Heart left ventricle (tissue), 16 donors: ENCODE data around the gene CPN1. TPM values are rescaled to one million over a fixed set of nuclear protein-coding genes. Genes with fewer than 3 reads are reported as not detected.

ENCODE experiments used
- ATAC-seq, 4 donors: fragments of 200-7000 bp; cut with Tn5 transposase; one replicate each; pipeline ENCODE4 v1.9.1; 2020 to 2022; ENCODE audit warnings: moderate library complexity in 4 of 4, mild to moderate bottlenecking in 3 of 4, moderate number of reproducible peaks in 1 of 4
- DNase-seq, 5 donors: peaks; one replicate each; pipeline ENCODE4 v3.0.0-alpha.2; 2020
- H3K27ac ChIP-seq, 12 donors: fragments of 200-600 bp; sonication (generic) in 4 of 12; one replicate each; pipeline versions ENCODE4 v1.5.0 to v1.8.0; 2016 to 2022; ENCODE audit warnings: mild to moderate bottlenecking in 2 of 12
- H3K27me3 ChIP-seq, 9 donors: fragments of 200-600 bp; sonication (generic) in 2 of 9; one replicate each; pipeline versions ENCODE4 v1.5.1 to v1.8.0; 2016 to 2022; ENCODE audit warnings: mild to moderate bottlenecking in 3 of 9
- H3K36me3 ChIP-seq, 9 donors: fragments of 200-600 bp; sonication (generic) in 2 of 9; one replicate each; pipeline versions ENCODE4 v1.5.0 to v1.8.0; 2018 to 2022; ENCODE audit warnings: mild to moderate bottlenecking in 2 of 9
- H3K4me1 ChIP-seq, 12 donors: fragments of 200-600 bp; sonication (generic) in 4 of 12; one replicate each; pipeline versions ENCODE4 v1.5.0 to v1.8.0; 2016 to 2022; ENCODE audit warnings: mild to moderate bottlenecking in 3 of 12
- H3K4me3 ChIP-seq, 12 donors: fragments of 200-600 bp; sonication (generic) in 4 of 12; one replicate each; pipeline versions ENCODE4 v1.5.0 to v1.8.0; 2017 to 2022; ENCODE audit warnings: mild to moderate bottlenecking in 9 of 12, moderate library complexity in 4 of 12
- H3K9me3 ChIP-seq, 12 donors: fragments of 200-600 bp; sonication (generic) in 4 of 12; one replicate each; pipeline versions ENCODE4 v1.5.0 to v1.8.0; 2016 to 2022; ENCODE audit warnings: mild to moderate bottlenecking in 1 of 12
- CTCF ChIP-seq, 12 donors: fragments of 200-600 bp; sonication (generic) in 4 of 12; IDR thresholded peaks; one replicate each; pipeline versions ENCODE4 v1.5.0 to v1.8.0; 2018 to 2022; ENCODE audit warnings: antibody characterized with exemption in 12 of 12, mild to moderate bottlenecking in 5 of 12
- POLR2A ChIP-seq, 2 donors: fragments of 450-650 bp; IDR thresholded peaks; one replicate each; pipeline ENCODE4 v1.6.1; 2017; ENCODE audit warnings: antibody characterized with exemption in 2 of 2, mild to moderate bottlenecking in 2 of 2, moderate library complexity in 2 of 2
- WGBS, 4 donors: extraction: QIAGEN DNeasy Blood & Tissue Kit in 2 of 4; methylation state at CpG; one replicate each; pipeline versions ENCODE4 v1.1.5 to v1.1.7; 2013 to 2018; 5-methylcytosine and 5-hydroxymethylcytosine counted together
- intact Hi-C, 10 donors: fragments of 100-400 bp; cut with DNase I; formaldehyde crosslinking; loops; one replicate each; pipeline versions ENCODE4 v1.11.1 to v1.14.2; 2022
- polyA plus RNA-seq, 2 donors: library from polyadenylated mRNA; stranded (reverse); fragments of 200-250 nt; gene quantifications; one replicate each; pipeline ENCODE4 v1.2.3, GENCODE V29; 2013
- total RNA-seq, 9 donors: library from RNA; depleted of rRNA in 2 of 9; stranded (reverse); fragments of >200 nt in 2 of 9; fragmentation: NEBNext Ultra II Directional in 3 of 9; extraction: Animal tissue kit (Norgen Biotek cat#: 25700) in 3 of 9; gene quantifications; one replicate each; pipeline versions ENCODE4 v1.1.0 to v1.2.4, GENCODE V29; 2016 to 2023
- donor health status: ischemic (EF 13 %, LVEDD 7.1; RV severe dilation, severe dysfunction).
- donor health status: healthy with polysubstance abuse.
- donor health status: DM: no; HTN: yes; CAD: no.
- donor health status: DM: no; HTN: no; CAD: no.
- donor health status: ischemic (EF 25% LVEDD 6.9; RV normal size, moderate dysfunction).
- donor health status: ischemic (EF 25% LVEDD 5.7; RV mildly dilated, moderate dysfunction).
- donor health status: healthy.
- donor health status: DM: yes; HTN: yes; CAD: no.
- donor health status: ischemic (EF 35%, LVEDD 5.7; RV mildly dilated, moderate dysfunction).
- donor health status: nonischemic (EF 11% LVEDD 7.7; RV severe dilation, severe dysfunction).
- donor health status: DM: yes; HTN: yes; CAD: no.
- donor health status: PGD.
- donor health status: ischemic (EF 29% LVEDD 5.4; RV normal size, mild dysfunction).
- donor health status: nonischemic (EF 23%, LVEDD 6.1; RV moderate dilation, normal function).

CPN1 gene
- total and polyA plus RNA-seq, 11 donors = not detected

GRCh38 chr10:100037758-100038315 is 43.8 kb downstream of the CPN1 start:
- peak overlapping the region in 10 of 12 donors; percentile 8 to 69 (median 55) for H3K27ac ChIP-seq
- intact Hi-C loops = no loop called here

DNA sequence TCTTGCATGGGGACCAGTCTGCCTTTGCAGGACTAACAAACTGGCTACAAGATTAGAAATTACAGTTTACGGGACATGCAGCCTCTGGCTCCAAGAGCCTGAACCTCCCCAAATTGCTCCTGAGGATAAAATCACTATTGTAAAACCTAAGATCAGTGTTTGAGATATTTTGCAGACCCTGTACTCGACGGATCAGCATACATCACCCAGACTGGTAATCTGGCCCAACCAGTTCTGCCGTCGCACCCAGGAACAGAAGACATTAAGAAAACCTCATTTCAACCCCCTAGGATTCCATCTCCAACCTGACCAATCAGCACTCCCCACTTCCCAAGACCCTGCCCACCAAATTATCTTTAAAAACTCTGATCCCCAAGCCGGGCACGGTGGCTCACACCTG is 44.8 kb downstream of the CPN1 start:
- H3K9me3 ChIP-seq = no peaks in the 10 kb centered on the region
- intact Hi-C loops = no loop called here
- no peak overlapping the region for H3K27ac ChIP-seq
- peaks cover 0 to 12% (median 0%) of the 10 kb centered on the region in 12 donors for H3K4me1 ChIP-seq
- H3K27me3 ChIP-seq = no peaks in the 10 kb centered on the region
- no peak overlapping the region for H3K4me3 ChIP-seq
- no peak for ATAC-seq
- no peak for TF ChIP-seq POLR2A (IDR thresholded peaks at IDR 0.05)
- no peak for DNase-seq
- 90 to 93% (median 93%) methylated on average over 7 of the region's 7 CpGs for WGBS, 4 donors
- H3K36me3 ChIP-seq = no peaks in the 10 kb centered on the region

More at GRCh38 chr10:100037758-100038315, 43.8 kb downstream of the CPN1 start:
- Histone ChIP-seq H3K4me1 (peaks cover 0 to 12% (median 0%) of the 10 kb centered on the region in 12 donors), H3K9me3 (no peaks in the 10 kb centered on the region), H3K36me3 (no peaks in the 10 kb centered on the region), H3K4me3 (no peak overlapping the region), H3K27me3 (no peaks in the 10 kb centered on the region)
- ATAC-seq (no peak), DNase-seq (no peak)
- 68 to 87% (median 80%) methylated on average over 5 of the region's 5 CpGs for WGBS, 4 donors
- no peak for TF ChIP-seq POLR2A (IDR thresholded peaks at IDR 0.05)
- TF ChIP-seq CTCF (IDR thresholded peaks at IDR 0.05) = no peak

DNA sequence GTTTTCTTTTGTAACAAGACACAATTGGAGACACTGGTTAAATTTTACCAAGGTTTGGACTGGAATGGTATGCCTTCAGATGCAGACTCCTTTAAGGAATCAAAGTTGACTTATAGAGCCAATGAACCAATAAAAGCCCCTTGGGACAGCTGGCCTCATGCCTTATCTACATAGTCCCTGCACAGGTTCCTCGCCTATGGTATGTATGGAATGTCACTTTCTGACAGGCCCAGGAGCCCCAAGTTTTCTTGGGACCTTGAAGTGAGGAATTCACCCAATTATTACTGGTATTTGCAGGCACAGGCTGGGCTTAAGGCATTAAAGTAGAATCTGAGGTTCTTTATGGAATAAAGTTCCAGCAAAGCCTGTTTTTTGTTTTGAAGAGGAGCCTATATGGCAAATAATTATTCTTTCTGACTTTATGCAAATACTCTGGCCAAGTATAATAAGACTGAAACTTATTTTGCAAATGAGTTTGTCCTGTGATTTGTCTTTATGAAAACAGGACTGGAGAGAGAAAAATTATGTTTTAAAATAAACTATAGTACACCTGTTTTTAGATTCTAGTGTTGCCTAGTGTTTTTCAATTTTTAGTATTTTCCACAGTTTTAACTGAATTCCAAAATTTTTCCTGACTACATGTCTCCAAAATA is 47.8 kb downstream of the CPN1 start:
- Histone ChIP-seq H3K4me3 (no peak overlapping the region), H3K27ac (no peak overlapping the region), H3K4me1 (peaks cover 0 to 11% (median 0%) of the 10 kb centered on the region in 12 donors), H3K36me3 (no peaks in the 10 kb centered on the region), H3K9me3 (no peaks in the 10 kb centered on the region), H3K27me3 (no peaks in the 10 kb centered on the region)
- no peak for DNase-seq
- TF ChIP-seq CTCF (IDR thresholded peaks at IDR 0.05) = no peak
- no peak for TF ChIP-seq POLR2A (IDR thresholded peaks at IDR 0.05)
- intact Hi-C loops = no loop called here
- WGBS, 4 donors = 63 to 100% (median 82%) methylated on average over 1 of the region's 1 CpG
- ATAC-seq = no peak

- no peaks in the 10 kb centered on the region for H3K36me3 ChIP-seq
- WGBS, 4 donors = 98 to 100% (median 99%) methylated on average over 1 of the region's 1 CpG
- ATAC-seq = no peak
- DNase-seq = no peak
- TF ChIP-seq POLR2A (IDR thresholded peaks at IDR 0.05) (no peak), CTCF (IDR thresholded peaks at IDR 0.05) (no peak)
- peaks cover 0 to 18% (median 2%) of the 10 kb centered on the region in 12 donors for H3K9me3 ChIP-seq
- H3K4me1 ChIP-seq = no peaks in the 10 kb centered on the region
- intact Hi-C loops = no loop called here
- H3K27ac ChIP-seq = no peak overlapping the region
- no peaks in the 10 kb centered on the region for H3K27me3 ChIP-seq
- no peak overlapping the region for H3K4me3 ChIP-seq
Observed at GRCh38 chr10:100027416-100027815, 54.3 kb downstream of the CPN1 start.
